GM12878 (cell line): ENCODE results near the gene SLC29A2. TPM values are rescaled to one million over a fixed set of nuclear protein-coding genes. Genes with fewer than 3 reads are reported as not detected.

Experiments
- ATAC-seq: fragments of 200-7000 bp; cut with Tn5 transposase; 3 replicates; pipeline ENCODE4 v1.9.1; 2020; ENCODE audit warnings: mild to moderate bottlenecking, moderate library complexity
- BruUV-seq: library from RNA; stranded (reverse); fragments of 400-500 nt; replicated peaks from 2 replicates; lab custom pipeline; 2021; lab: Mats Ljungman, UMichigan
- CTCF ChIA-PET: fragments of 300-600 bp; sonication (Branson Sonifier 250); formaldehyde crosslinking; extraction: SDS; loops from one replicate; lab custom pipeline; 2021; ENCODE audit warnings: inconsistent platforms; lab: Yijun Ruan, JAX
- POLR2A ChIA-PET: fragments of 350-600 bp; formaldehyde crosslinking; extraction: SDS; loops from one replicate; lab custom pipeline; 2021; ENCODE audit warnings: inconsistent platforms; lab: Charles Lee
- RAD21 ChIA-PET: fragments of 300-600 bp; sonication (Branson Sonifier 250); formaldehyde crosslinking; loops from one replicate; lab custom pipeline; 2023; ENCODE audit warnings: antibody characterized with exemption; ENCODE audit not compliant: unreplicated experiment; lab: Charles Lee
- SMC1A ChIA-PET: fragments of 300-600 bp; sonication (Branson Sonifier 250); formaldehyde crosslinking; loops from one replicate; lab custom pipeline; 2023; ENCODE audit not compliant: unreplicated experiment, uncharacterized antibody; lab: Charles Lee
- DNase-seq: peaks from one replicate; pipeline ENCODE4 v3.0.0-alpha.2; 2011; ENCODE audit warnings: low read depth, low spot score
- FAIRE-seq: peaks from 3 replicates; lab custom pipeline; 2011; peaks lifted over from hg19 to GRCh38; lab: Jason Lieb, UNC
- H2AFZ ChIP-seq: 2 replicates; pipeline ENCODE4 v1.6.0; 2011; ENCODE audit warnings: low read depth, low read length, control low read depth; ENCODE audit not compliant: control insufficient read depth
- H3K27ac ChIP-seq: 2 replicates; pipeline ENCODE4 v1.5.1; 2011; ENCODE audit warnings: control low read depth; ENCODE audit not compliant: control insufficient read depth, insufficient read depth
- H3K27me3 ChIP-seq, 2 experiments: replicated peaks in 1 of 2; 2 replicates each; pipeline versions ENCODE4 v1.6.0 to v1.6.1; 2011; ENCODE audit warnings: low read length in 1 of 2; ENCODE audit not compliant: control insufficient read depth in 2 of 2, insufficient read depth in 2 of 2
- H3K36me3 ChIP-seq, 2 experiments: 2 replicates each; pipeline ENCODE4 v1.5.1; 2011; ENCODE audit warnings: low read length in 1 of 2; ENCODE audit not compliant: control insufficient read depth in 2 of 2, insufficient read depth in 2 of 2
- H3K4me1 ChIP-seq: 2 replicates; pipeline ENCODE4 v1.6.1; 2011; ENCODE audit warnings: mild to moderate bottlenecking, low read length, moderate library complexity, mixed read lengths; ENCODE audit not compliant: control insufficient read depth, insufficient read depth
- H3K4me2 ChIP-seq: 2 replicates; pipeline ENCODE4 v1.6.0; 2011; ENCODE audit warnings: control low read depth; ENCODE audit not compliant: control insufficient read depth, insufficient read depth
- H3K4me3 ChIP-seq: fragments of 200-600 bp; sonication (generic); 2 replicates; pipeline ENCODE4 v1.5.1; 2016
- H3K79me2 ChIP-seq: 2 replicates; pipeline ENCODE4 v1.6.0; 2011; ENCODE audit warnings: low read length; ENCODE audit not compliant: control insufficient read depth, insufficient read depth
- H3K9ac ChIP-seq: 2 replicates; pipeline ENCODE4 v1.8.0; 2011; ENCODE audit warnings: low read length, control low read depth, mixed read lengths; ENCODE audit not compliant: control insufficient read depth, insufficient read depth
- H3K9me3 ChIP-seq: replicated peaks from 3 replicates; pipeline ENCODE4 v1.5.1; 2011; ENCODE audit warnings: mild to moderate bottlenecking, low read length; ENCODE audit not compliant: control insufficient read depth, insufficient read depth
- H4K20me1 ChIP-seq: 2 replicates; pipeline ENCODE4 v1.6.0; 2011; ENCODE audit not compliant: control insufficient read depth, insufficient read depth
- BMI1 ChIP-seq: fragments of 450-650 bp; IDR thresholded peaks from 2 replicates; pipeline ENCODE4 v1.6.1; 2016; ENCODE audit warnings: mild to moderate bottlenecking, moderate library complexity, borderline replicate concordance
- SMAD1 ChIP-seq: fragments of 450-650 bp; IDR thresholded peaks from 2 replicates; pipeline ENCODE4 v1.6.1; 2018; ENCODE audit warnings: mild to moderate bottlenecking, low read depth; ENCODE audit not compliant: partially characterized antibody
- ZNF687 ChIP-seq: fragments of 450-650 bp; IDR thresholded peaks from 2 replicates; pipeline ENCODE4 v1.6.1; 2017; ENCODE audit warnings: mild to moderate bottlenecking, moderate library complexity
- WGBS: methylation state at CpG from one replicate; pipeline ENCODE4 v1.1.6; 2016; ENCODE audit warnings: low lambda C conversion rate; ENCODE audit not compliant: insufficient replicate concordance, insufficient coverage; ENCODE audit errors: missing lambda C conversion rate; 5-methylcytosine and 5-hydroxymethylcytosine counted together
- in situ Hi-C: fragments of 300-500 bp; cut with MboI; formaldehyde crosslinking; loops from 9 replicates; pipeline ENCODE4 v1.14.3; 2018; ENCODE audit warnings: mixed read lengths
- intact Hi-C: fragments of 100-400 bp; cut with micrococcal nuclease; formaldehyde crosslinking; loops from one replicate; pipeline ENCODE4 v1.14.2; 2022; ENCODE audit not compliant: unreplicated experiment
- polyA plus RNA-seq, 11 experiments: library from polyadenylated mRNA; depleted of rRNA in 4 of 11; unstranded in 6 of 11; stranded (reverse) in 5 of 11; fragments of >200 nt; fragmentation: Nextera tagmentation in 4 of 11; fragmentation: Illumina TruSeq in 1 of 11; extraction: Ambion mirVana in 4 of 11; extraction: Trizol in 1 of 11; gene quantifications; 1 replicate in 1 of 11; 2 replicates in 10 of 11; pipeline versions ENCODE4 v1.2.1 to v1.2.3, GENCODE V29; 2011 to 2016; ENCODE audit warnings: inconsistent platforms in 2 of 11, missing spikeins in 2 of 11, low read depth in 1 of 11
- total RNA-seq, 4 experiments: library from RNA; depleted of rRNA in 3 of 4; stranded (reverse); fragments of >200 nt in 3 of 4; fragmentation: Illumina TruSeq in 1 of 4; extraction: Trizol in 1 of 4; gene quantifications; 2 replicates each; pipeline versions ENCODE4 v1.2.1 to v1.2.3, GENCODE V29; 2013 to 2021

Gene SLC29A2
- total and polyA plus RNA-seq, 10 of the 15 experiments (the other 5 are each of a cell fraction or from before 2014, with no cell fraction given): 0.27 to 7.5 (median 2.2) TPM

- TF ChIP-seq ZNF687: no peak
Observed at GRCh38 chr11:66408488-66409214, 37.1 kb upstream of the SLC29A2 start (continued).

- intact Hi-C loops: loop anchor here (1.0 to 2.0 kb wide), 4 partner anchors 23 to 427 kb away; no protein-coding TSS in a partner anchor
- BruUV-seq: no TSS peak
- Histone ChIP-seq H3K4me2 (no peak overlapping the region), H4K20me1 (no peaks in the 10 kb centered on the region), H3K27me3 (peaks cover 0 to 8% of the 10 kb centered on the region in 2 experiments; a peak in 2 of 4 replicates), H3K27ac (no peak overlapping the region), H3K9ac (no peak overlapping the region), H3K4me3 (no peak overlapping the region), H3K79me2 (no peaks in the 10 kb centered on the region), H3K9me3 (no peaks in the 10 kb centered on the region), H3K36me3 (no peaks in the 10 kb centered on the region), H3K4me1 (no peaks in the 10 kb centered on the region)
- ChIA-PET SMC1A (interaction anchor here (1.0 to 1.8 kb wide), 6 partner anchors 9 to 271 kb away, joined by 3 to 7 read pairs (median 4); partner anchors contain the start of genes MRPL11 and RBM4B), CTCF (interaction anchor here (0.7 to 5.4 kb wide), 15 partner anchors 10 to 426 kb away, joined by 3 to 41 read pairs (median 9); partner anchors contain the start of genes DPP3, MRPL11, NPAS4 and RBM4B), RAD21 (interaction anchor here (1.2 to 1.9 kb wide), 4 partner anchors 14 to 136 kb away, joined by 3 to 6 read pairs (median 5); partner anchors contain the start of genes NPAS4 and PELI3), POLR2A (interaction anchor here (1.0 kb wide), 1 partner anchor 271 kb away, joined by 3 read pairs; no protein-coding TSS in a partner anchor)
- no peak for DNase-seq
- in situ Hi-C loops: loop anchor here (5.0 kb wide), 2 partner anchors 275 to 425 kb away; no protein-coding TSS in a partner anchor
- no peak for ATAC-seq
- FAIRE-seq: no peak
- TF ChIP-seq BMI1 (no peak), SMAD1 (no peak)
- TF ChIP-seq, all 136 proteins: peak for 0
- 43% methylated on average over 4 of the region's 5 CpGs for WGBS
- H2AFZ ChIP-seq: no peak overlapping the region
Observed at GRCh38 chr11:66407651-66408050, 36.1 kb upstream of the SLC29A2 start.
